RWPE2 (cell line): Measurements from ENCODE around the gene ARHGAP26.

Experiments
- ATAC-seq: fragments of 200-7000 bp; cut with Tn5 transposase; 3 replicates; pipeline ENCODE4 v1.9.1; 2021; ENCODE audit warnings: low read depth
- DNase-seq: peaks from one replicate; pipeline ENCODE4 v3.0.0-alpha.2; 2020; ENCODE audit warnings: low spot score
- H3K27ac ChIP-seq: fragments of 450-650 bp; 2 replicates; pipeline ENCODE4 v1.5.1; 2017; ENCODE audit warnings: mild to moderate bottlenecking; ENCODE audit not compliant: poor library complexity, severe bottlenecking
- H3K27me3 ChIP-seq: fragments of 250-450 bp; sonication (Bioruptor Pico); 2 replicates; pipeline ENCODE4 v1.5.1; 2021; ENCODE audit warnings: mild to moderate bottlenecking, moderate library complexity; ENCODE audit not compliant: insufficient read depth, poor library complexity, severe bottlenecking
- H3K36me3 ChIP-seq: fragments of 250-450 bp; sonication (Bioruptor Pico); 2 replicates; pipeline ENCODE4 v1.5.1; 2020; ENCODE audit warnings: low read depth, mild to moderate bottlenecking, moderate library complexity
- H3K4me1 ChIP-seq: fragments of 250-450 bp; sonication (Bioruptor Pico); 2 replicates; pipeline ENCODE4 v1.5.1; 2021; ENCODE audit warnings: mild to moderate bottlenecking, moderate library complexity; ENCODE audit not compliant: insufficient read depth, poor library complexity, severe bottlenecking
- H3K4me3 ChIP-seq: fragments of 250-450 bp; sonication (Bioruptor Pico); 2 replicates; pipeline ENCODE4 v1.5.1; 2021; ENCODE audit warnings: mild to moderate bottlenecking, moderate library complexity; ENCODE audit not compliant: severe bottlenecking
- H3K9me3 ChIP-seq: fragments of 250-450 bp; sonication (Bioruptor Pico); 2 replicates; pipeline ENCODE4 v1.5.1; 2021; ENCODE audit warnings: mild to moderate bottlenecking, moderate library complexity; ENCODE audit not compliant: severe bottlenecking
- CTCF ChIP-seq: fragments of 450-650 bp; IDR thresholded peaks from one replicate; pipeline ENCODE4 v1.5.1; 2017; ENCODE audit warnings: mild to moderate bottlenecking, moderate library complexity; ENCODE audit not compliant: poor library complexity, severe bottlenecking

ARHGAP26 gene

GRCh38 chr5:143016777-143017516, 246.8 kb downstream of the ARHGAP26 start:
- H3K36me3 ChIP-seq: peaks cover 5% of the 10 kb centered on the region; the same call in 1 of the 2 replicates
- no peak for ATAC-seq
- DNase-seq: no peak
- no peaks in the 10 kb centered on the region for H3K4me1 ChIP-seq
- peak; percentile 66 for TF ChIP-seq CTCF
- H3K27me3 ChIP-seq: no peaks in the 10 kb centered on the region
- no peak overlapping the region for H3K27ac ChIP-seq
- no peaks in the 10 kb centered on the region for H3K9me3 ChIP-seq
- no peak overlapping the region for H3K4me3 ChIP-seq

GRCh38 chr5:143017541-143017940, 247.4 kb downstream of the ARHGAP26 start:
- H3K36me3 ChIP-seq: peaks cover 5% of the 10 kb centered on the region; the same call in 1 of the 2 replicates
- ATAC-seq: no peak
- H3K9me3 ChIP-seq: no peaks in the 10 kb centered on the region

GRCh38 chr5:143017992-143018391, 247.8 kb downstream of the ARHGAP26 start:
- Histone ChIP-seq H3K4me1 (no peaks in the 10 kb centered on the region), H3K27me3 (no peaks in the 10 kb centered on the region), H3K9me3 (no peaks in the 10 kb centered on the region), H3K36me3 (peaks cover 5% of the 10 kb centered on the region; the same call in 1 of the 2 replicates), H3K4me3 (no peak overlapping the region), H3K27ac (no peak overlapping the region)
- no peak for ATAC-seq
- no peak for TF ChIP-seq CTCF
- no peak for DNase-seq

More at GRCh38 chr5:143017541-143017940, 247.4 kb downstream of the ARHGAP26 start:
- no peaks in the 10 kb centered on the region for H3K27me3 ChIP-seq
- H3K4me1 ChIP-seq: no peaks in the 10 kb centered on the region
- H3K27ac ChIP-seq: no peak overlapping the region
- no peak for DNase-seq
- TF ChIP-seq CTCF: no peak
- H3K4me3 ChIP-seq: no peak overlapping the region

GRCh38 chr5:143019157-143019556, 249.0 kb downstream of the ARHGAP26 start:
- no peak for ATAC-seq
- no peak overlapping the region for H3K27ac ChIP-seq
- no peaks in the 10 kb centered on the region for H3K4me1 ChIP-seq
- H3K27me3 ChIP-seq: no peaks in the 10 kb centered on the region
- H3K4me3 ChIP-seq: no peak overlapping the region
- peaks cover 5% of the 10 kb centered on the region; the same call in 1 of the 2 replicates for H3K36me3 ChIP-seq
- no peaks in the 10 kb centered on the region for H3K9me3 ChIP-seq
- TF ChIP-seq CTCF: no peak
- no peak for DNase-seq
